Measurements from ENCODE around the gene FMR1NB.

- TF ChIP-seq CTCF (IDR thresholded peaks at IDR 0.05 in 2 of 3, conservative IDR thresholded peaks at IDR 0.05 in 1 of 3; ENCODE audit: borderline replicate concordance in 1 of 3, insufficient read depth in 1 of 3, low read depth in 2 of 3, low read length in 2 of 3) = no peak
- TF ChIP-seq POLR2A (IDR thresholded peaks at IDR 0.05; ENCODE audit: borderline replicate concordance, extremely low read depth, insufficient read depth, insufficient read length) = no peak
- no peak for TF ChIP-seq EZH2 (IDR thresholded peaks at IDR 0.05)
- no peak for TF ChIP-seq YY1 (IDR thresholded peaks at IDR 0.05; ENCODE audit: extremely low read depth, insufficient replicate concordance, low read depth, low read length)
- TF ChIP-seq MAX (IDR thresholded peaks at IDR 0.05) = no peak
- TF ChIP-seq RAD21 (IDR thresholded peaks at IDR 0.05; ENCODE audit: low read depth) = no peak
- TF ChIP-seq EGR1 (IDR thresholded peaks at IDR 0.05; ENCODE audit: low read depth) = no peak
- TF ChIP-seq CBX3 (IDR thresholded peaks at IDR 0.05; ENCODE audit: low read depth) = no peak
- no peak for TF ChIP-seq ZFX (IDR thresholded peaks at IDR 0.05)
- TF ChIP-seq SRF (IDR thresholded peaks at IDR 0.05; ENCODE audit: low read depth) = no peak
- TF ChIP-seq FOSL1 (IDR thresholded peaks at IDR 0.05; ENCODE audit: low read depth) = no peak
- no peak for TF ChIP-seq POLR2AphosphoS5 (IDR thresholded peaks at IDR 0.05; ENCODE audit: low read depth, low read length)
Observed at GRCh38 chrX:148070504-148070877, 89.4 kb downstream of the FMR1NB start.
